Amygdala (tissue), 56 donors: ENCODE data around the gene AWAT2.

Experiments used
- DNase-seq, 56 donors: peaks; one replicate each; lab custom pipeline; 2025; lab: John Stamatoyannopoulos, UW

AWAT2 gene

DNA sequence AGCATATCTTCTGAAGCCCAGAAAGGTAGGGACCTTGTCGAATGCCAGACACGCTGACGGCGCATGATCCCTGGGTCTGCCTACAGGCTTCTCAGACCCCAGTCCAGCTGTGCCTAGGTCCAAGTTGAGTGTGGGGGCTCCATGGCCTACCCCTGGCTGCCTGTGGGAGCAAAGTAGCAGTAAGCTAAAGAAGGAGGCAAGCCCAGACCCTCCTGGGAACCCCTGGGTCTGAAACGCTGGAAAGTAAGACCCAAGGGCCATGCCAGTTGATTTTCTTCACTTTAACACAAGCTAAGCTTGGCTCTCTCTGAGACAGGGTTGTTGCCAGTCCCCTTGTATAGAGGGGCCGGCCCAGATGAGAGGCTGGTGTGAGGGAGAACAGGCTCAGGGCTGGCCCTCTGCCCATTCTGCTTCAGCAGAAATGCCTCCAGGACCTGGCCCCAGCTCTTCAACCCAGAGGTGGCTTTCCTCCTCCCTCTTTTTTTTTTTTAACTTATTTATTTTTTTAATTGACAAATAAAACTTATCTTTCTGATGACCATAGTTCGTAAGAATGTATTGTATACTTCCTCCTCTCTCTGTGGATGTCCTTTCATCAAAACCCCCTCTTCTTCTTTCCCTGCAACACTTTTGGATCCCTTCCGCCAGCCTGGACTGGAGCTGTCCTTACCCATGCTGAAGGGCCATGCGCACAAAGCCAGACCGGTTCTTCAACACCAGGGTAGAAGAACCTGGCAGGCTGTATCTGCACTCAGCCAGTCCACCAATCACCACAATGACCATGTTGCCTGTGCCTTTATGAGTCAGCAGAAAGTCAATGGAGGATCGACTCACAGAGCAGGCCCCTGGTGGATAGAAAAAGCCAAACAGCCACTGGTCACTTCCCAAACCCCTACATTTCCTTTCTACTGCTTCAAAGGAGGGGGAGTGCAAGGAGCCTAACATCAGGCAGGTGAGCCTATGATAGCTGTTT, 7.1 kb downstream of the AWAT2 start:
- DNase-seq: no peak

DNA sequence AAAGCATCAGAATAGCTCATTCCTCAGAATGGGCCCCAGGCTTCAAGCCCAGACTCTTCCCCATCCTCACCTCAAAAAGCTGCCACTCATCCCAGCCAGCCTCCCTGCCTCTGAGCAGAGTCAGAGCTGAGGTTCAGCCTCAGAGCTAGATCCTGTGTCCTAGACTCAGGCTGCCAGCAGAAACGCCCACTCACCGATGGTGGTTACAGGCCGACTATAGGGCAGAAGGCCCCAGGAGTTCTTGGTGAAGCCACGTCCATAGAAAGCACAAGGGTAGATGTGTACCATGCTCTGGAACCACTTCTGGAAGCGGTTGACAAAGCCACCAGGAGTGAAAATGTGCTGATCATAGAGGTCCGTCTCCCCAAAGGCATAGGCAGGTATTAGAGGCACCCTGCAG, 7.7 kb downstream of the AWAT2 start:
- no peak for DNase-seq

GRCh38 chrX:70039758-70040157, 10.0 kb downstream of the AWAT2 start:
- DNase-seq: no peak

DNA sequence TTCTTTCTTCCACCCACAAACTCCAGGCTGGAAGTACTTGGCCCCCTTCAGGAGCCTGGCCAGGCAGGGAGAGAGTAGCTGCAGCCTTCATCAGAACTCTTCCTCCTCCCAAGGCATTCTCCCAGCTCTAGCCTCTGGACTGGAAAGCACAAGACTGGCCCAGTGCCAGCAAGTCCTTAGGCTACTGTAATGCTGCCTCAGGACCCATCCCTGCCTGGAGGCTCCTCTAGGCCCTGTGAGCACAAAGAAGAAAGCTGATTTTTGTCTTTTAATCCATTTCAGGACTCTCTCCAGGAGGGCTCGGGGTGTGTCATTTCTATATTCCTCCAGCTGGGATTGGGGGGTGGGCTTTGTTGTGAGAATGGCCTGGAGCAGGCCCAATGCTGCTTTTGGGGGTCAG, 10.8 kb downstream of the AWAT2 start:
- no peak for DNase-seq

- DNase-seq: no peak
Observed at GRCh38 chrX:70038515-70038914, 11.2 kb downstream of the AWAT2 start.

- DNase-seq: no peak
Observed at GRCh38 chrX:70034646-70035045, 15.1 kb downstream of the AWAT2 start.

- peak in 7 of 56 donors; percentile 1 to 35 (median 2) for DNase-seq
Observed at GRCh38 chrX:70033348-70034051, 16.2 kb downstream of the AWAT2 start.

- no peak for DNase-seq
Observed at GRCh38 chrX:70032792-70033191, 16.9 kb downstream of the AWAT2 start.

GRCh38 chrX:70030301-70030767, 19.4 kb downstream of the AWAT2 start:
- peak in 25 of 56 donors; percentile 0 to 36 (median 3) for DNase-seq

GRCh38 chrX:70029863-70030262, 19.9 kb downstream of the AWAT2 start:
- DNase-seq: no peak

DNA sequence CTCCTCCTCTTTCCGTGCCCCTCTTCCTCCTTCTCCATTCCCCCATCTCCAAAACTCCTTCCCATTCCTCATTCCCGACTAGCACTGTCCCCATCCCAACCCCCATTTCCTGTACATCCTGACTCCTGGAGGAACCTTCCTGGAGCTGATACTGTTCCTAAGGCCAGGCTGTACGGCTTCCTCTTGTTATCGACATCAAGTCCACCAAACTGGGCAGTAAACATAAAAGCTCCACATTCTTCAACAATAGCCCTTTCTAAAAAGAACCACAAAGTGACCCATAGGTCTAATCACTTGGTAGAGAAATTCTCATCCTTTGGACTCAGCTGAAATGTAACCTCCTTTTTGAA, 22.9 kb downstream of the AWAT2 start:
- no peak for DNase-seq

GRCh38 chrX:70026112-70026850, 23.5 kb downstream of the AWAT2 start:
- DNase-seq: no peak

- DNase-seq: no peak
Observed at GRCh38 chrX:70025464-70025863, 24.3 kb downstream of the AWAT2 start.

GRCh38 chrX:70022616-70023015, 27.1 kb downstream of the AWAT2 start:
- no peak for DNase-seq

DNA sequence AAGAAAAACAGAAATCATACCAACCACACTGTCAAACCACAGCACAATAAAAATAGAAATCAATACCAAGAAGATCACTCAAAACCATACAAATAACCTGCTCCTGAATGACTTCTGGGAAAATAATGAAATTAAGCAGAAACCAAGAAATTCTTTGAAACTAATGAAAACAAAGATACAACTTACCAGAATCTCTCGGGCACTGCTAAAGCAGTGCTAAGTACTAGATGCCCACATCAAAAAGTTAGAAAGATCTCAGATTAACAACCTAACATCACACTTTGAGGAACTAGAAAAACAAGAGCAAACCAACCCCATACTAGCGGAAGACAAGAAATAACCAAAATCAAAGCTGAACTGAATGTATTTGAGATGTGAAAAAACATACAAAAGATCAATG, 33.2 kb downstream of the AWAT2 start:
- DNase-seq: no peak

- no peak for DNase-seq
Observed at GRCh38 chrX:70013466-70014381, 36.0 kb downstream of the AWAT2 start.

GRCh38 chrX:70012756-70013155, 37.0 kb downstream of the AWAT2 start:
- DNase-seq: no peak

DNA sequence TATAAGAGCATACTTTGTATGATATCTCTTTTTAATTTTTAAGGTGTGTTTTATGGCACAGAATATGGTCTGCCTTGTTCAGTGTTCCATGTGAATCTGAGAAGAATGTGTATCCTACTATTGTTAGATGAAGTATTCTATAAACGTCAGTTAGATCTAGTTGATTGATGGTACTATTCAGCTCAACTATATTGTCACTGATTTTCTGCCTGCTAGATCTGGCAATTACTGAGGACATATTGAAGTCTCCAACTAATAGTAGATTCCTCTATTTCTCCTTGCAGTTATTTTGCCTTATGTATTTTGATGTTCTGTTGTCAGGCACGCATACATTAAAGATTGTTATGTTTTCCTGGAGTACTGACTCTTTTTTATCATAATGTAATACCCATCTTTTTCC, 39.8 kb downstream of the AWAT2 start:
- no peak for DNase-seq

- DNase-seq: no peak
Observed at GRCh38 chrX:70009049-70009448, 40.7 kb downstream of the AWAT2 start.

DNA sequence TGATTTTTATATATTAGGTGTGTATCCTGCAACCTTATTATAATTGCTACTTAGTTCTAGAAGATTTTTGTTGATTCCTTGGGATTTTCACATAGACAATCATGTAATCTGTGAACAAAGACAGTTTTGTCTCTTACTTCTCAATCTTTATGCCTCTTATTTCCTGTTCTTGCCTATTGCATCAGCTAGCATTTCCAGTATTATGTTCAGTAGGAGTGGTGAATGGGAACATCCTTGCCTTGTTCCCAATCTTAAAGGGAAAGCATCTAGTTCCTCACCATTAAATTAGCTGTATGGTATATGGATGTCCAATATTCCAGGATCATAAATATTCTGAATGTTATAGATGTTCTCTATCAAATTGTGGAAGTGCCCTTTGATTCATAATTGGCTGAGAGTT, 41.8 kb downstream of the AWAT2 start:
- no peak for DNase-seq
